Measurements from ENCODE around the gene PRKAG2.

- TF ChIP-seq CTCF (conservative IDR thresholded peaks at IDR 0.05; ENCODE audit: low read depth in 2 of 2) (no peak), CREB1 (CRISPR knock-in tag; IDR thresholded peaks at IDR 0.05; ENCODE audit: low read depth) (no peak), REST (IDR thresholded peaks at IDR 0.05; ENCODE audit: unreplicated experiment) (no peak)
Measured at GRCh38 chr7:151792086-151792485, 84.8 kb downstream of the PRKAG2 start.
